HepG2 (cell line): ENCODE data around the gene UBXN1. TPM values are rescaled to one million over a fixed set of nuclear protein-coding genes. Genes with fewer than 3 reads are reported as not detected.

Experiments used
- ATF7 ChIP-seq, 2 experiments: fragments of 450-650 bp in 1 of 2; sonication (generic) in 1 of 2; formaldehyde crosslinking in 1 of 2; IDR thresholded peaks; 2 replicates each; pipeline versions ENCODE4 v1.4.0 to v1.6.1; 2016 to 2020; ENCODE audit warnings: antibody characterized with exemption in 1 of 2, mild to moderate bottlenecking in 1 of 2, missing genetic modification reagents in 1 of 2
- CCDC6 ChIP-seq: sonication (generic); formaldehyde crosslinking; IDR thresholded peaks from 2 replicates; pipeline ENCODE4 v1.8.1; 2022; ENCODE audit warnings: mild to moderate bottlenecking, missing genetic modification reagents, moderate library complexity
- CEBPG ChIP-seq: IDR thresholded peaks from 2 replicates; pipeline ENCODE4 v1.6.1; 2016
- FOXJ3 ChIP-seq: sonication (generic); formaldehyde crosslinking; IDR thresholded peaks from 2 replicates; pipeline ENCODE4 v1.4.0; 2020; ENCODE audit warnings: missing genetic modification reagents, mild to moderate bottlenecking, borderline replicate concordance
- JUN ChIP-seq: sonication (generic); formaldehyde crosslinking; IDR thresholded peaks from 2 replicates; pipeline ENCODE4 v1.4.0; 2020; ENCODE audit warnings: mild to moderate bottlenecking, missing genetic modification reagents
- KLF16 ChIP-seq, 2 experiments: sonication (generic) in 1 of 2; formaldehyde crosslinking in 1 of 2; IDR thresholded peaks; 2 replicates each; pipeline versions ENCODE4 v1.6.1 to v1.8.0; 2016 to 2023; ENCODE audit warnings: missing genetic modification reagents in 2 of 2, missing compliant biosample characterization in 1 of 2
- MEIS2 ChIP-seq: sonication (generic); formaldehyde crosslinking; IDR thresholded peaks from 2 replicates; pipeline ENCODE4 v1.9.0; 2021; ENCODE audit warnings: mild to moderate bottlenecking, missing genetic modification reagents
- MNT ChIP-seq: fragments of 450-650 bp; IDR thresholded peaks from 2 replicates; pipeline ENCODE4 v1.6.1; 2016
- NR0B2 ChIP-seq: sonication (generic); formaldehyde crosslinking; IDR thresholded peaks from 2 replicates; pipeline ENCODE4 v1.4.0; 2020; ENCODE audit warnings: mild to moderate bottlenecking, missing genetic modification reagents
- PHB2 ChIP-seq: fragments of 450-650 bp; IDR thresholded peaks from 2 replicates; pipeline ENCODE4 v1.6.1; 2018; ENCODE audit not compliant: partially characterized antibody
- POGK ChIP-seq: sonication (generic); formaldehyde crosslinking; conservative IDR thresholded peaks from 2 replicates; pipeline ENCODE4 v1.8.0; 2022; ENCODE audit warnings: mild to moderate bottlenecking, moderate library complexity, missing genetic modification reagents
- SIN3B ChIP-seq: fragments of 150-350 bp; IDR thresholded peaks from 2 replicates; pipeline ENCODE4 v1.6.1; 2014; ENCODE audit warnings: low read length
- SRF ChIP-seq: IDR thresholded peaks from 2 replicates; pipeline ENCODE4 v1.6.1; 2011; ENCODE audit warnings: mild to moderate bottlenecking, low read depth, low read length, moderate library complexity
- SSRP1 ChIP-seq: IDR thresholded peaks from 2 replicates; pipeline ENCODE4 v1.6.1; 2016; ENCODE audit warnings: control low read depth
- TARDBP ChIP-seq: sonication (generic); formaldehyde crosslinking; IDR thresholded peaks from 2 replicates; pipeline ENCODE4 v1.8.0; 2022; ENCODE audit warnings: mild to moderate bottlenecking, missing genetic modification reagents
- TFDP1 ChIP-seq: IDR thresholded peaks from 2 replicates; pipeline ENCODE4 v1.6.1; 2016; ENCODE audit warnings: missing compliant biosample characterization, missing genetic modification reagents, borderline replicate concordance
- U2AF2 ChIP-seq: fragments of 200-400 bp; formaldehyde crosslinking; IDR thresholded peaks from 2 replicates; pipeline ENCODE4 v1.6.1; 2017; ENCODE audit warnings: low read depth, mild to moderate bottlenecking, low read length
- ZFP1 ChIP-seq: IDR thresholded peaks from 2 replicates; pipeline ENCODE4 v1.6.1; 2016
- ZNF362 ChIP-seq: sonication (generic); formaldehyde crosslinking; IDR thresholded peaks from 2 replicates; pipeline ENCODE4 v1.4.0; 2020; ENCODE audit warnings: missing genetic modification reagents, mild to moderate bottlenecking, borderline replicate concordance
- ZNF44 ChIP-seq: sonication (generic); formaldehyde crosslinking; IDR thresholded peaks from 2 replicates; pipeline ENCODE4 v1.5.1; 2020; ENCODE audit warnings: mild to moderate bottlenecking, missing genetic modification reagents
- ZNF446 ChIP-seq: sonication (generic); formaldehyde crosslinking; IDR thresholded peaks from 2 replicates; pipeline ENCODE4 v1.5.0; 2020; ENCODE audit warnings: mild to moderate bottlenecking, missing genetic modification reagents
- ZNF549 ChIP-seq: sonication (generic); formaldehyde crosslinking; IDR thresholded peaks from 2 replicates; pipeline ENCODE4 v1.5.0; 2020; ENCODE audit warnings: missing genetic modification reagents
- ZNF562 ChIP-seq: sonication (generic); formaldehyde crosslinking; IDR thresholded peaks from 2 replicates; pipeline ENCODE4 v1.8.0; 2022; ENCODE audit warnings: missing genetic modification reagents, borderline replicate concordance
- ZNF761 ChIP-seq: sonication (generic); formaldehyde crosslinking; conservative IDR thresholded peaks from 2 replicates; pipeline ENCODE4 v1.4.0; 2020; ENCODE audit warnings: mild to moderate bottlenecking, missing genetic modification reagents
- ZNF777 ChIP-seq: sonication (generic); formaldehyde crosslinking; IDR thresholded peaks from 2 replicates; pipeline ENCODE4 v1.4.0; 2020; ENCODE audit warnings: missing genetic modification reagents
- polyA plus RNA-seq, 8 experiments: library from polyadenylated mRNA; depleted of rRNA in 3 of 8; stranded (reverse) in 7 of 8; unstranded in 1 of 8; fragments of >200 nt; fragmentation: Illumina TruSeq in 4 of 8; extraction: Trizol in 4 of 8; gene quantifications; 2 replicates each; pipeline versions ENCODE4 v1.2.1 to v1.2.3, GENCODE V29; 2011 to 2016; ENCODE audit warnings: low read depth in 4 of 8, missing spikeins in 1 of 8, mixed read lengths in 1 of 8; ENCODE audit not compliant: insufficient read depth in 1 of 8
- total RNA-seq, 5 experiments: library from RNA; depleted of rRNA; stranded (reverse); fragments of >200 nt; fragmentation: Illumina TruSeq; extraction: Trizol; gene quantifications; 2 replicates each; pipeline ENCODE4 v1.2.3, GENCODE V29; 2016; ENCODE audit warnings: low read depth in 1 of 5

UBXN1 gene
- total and polyA plus RNA-seq, 2 of the 13 experiments (the other 11 are each of a cell fraction or from before 2014, with no cell fraction given), result 47.5 to 52.4 TPM

GRCh38 chr11:62727165-62727871, 48.4 kb upstream of the UBXN1 start, which contains the start of gene HNRNPUL2 (continued):
- TF ChIP-seq SSRP1 (CRISPR knock-in tag), result no peak
- 0 out of 2 replicates have a peak, but pooled peaks have one; percentile 20 for TF ChIP-seq ZNF562
- no peak; the same call in 1 of the 2 replicates for TF ChIP-seq CEBPG
- TF ChIP-seq ZNF549 (CRISPR knock-in tag), result no peak
- TF ChIP-seq PHB2, result no peak
- peak; percentile 80 for TF ChIP-seq NR0B2 (CRISPR knock-in tag)
- TF ChIP-seq ZNF777, result peak; percentile 60; the same call in 1 of the 2 replicates
- peak; percentile 42 for TF ChIP-seq FOXJ3
- TF ChIP-seq ZNF362 (CRISPR knock-in tag), result no peak
- peak; percentile 68; the same call in 1 of the 2 replicates for TF ChIP-seq POGK (CRISPR knock-in tag)
- peak in 1 of 2 experiments; percentile 70; a peak in 2 of 4 replicates for TF ChIP-seq KLF16 (CRISPR knock-in tag; IDR thresholded peaks at IDR 0.05)
- TF ChIP-seq CCDC6 (CRISPR knock-in tag), result peak; percentile 97
- TF ChIP-seq ATF7 (IDR thresholded peaks at IDR 0.05), result no peak
- TF ChIP-seq ATF7 (CRISPR knock-in tag; IDR thresholded peaks at IDR 0.05), result no peak
- TF ChIP-seq ZNF761, result peak; percentile 95
- no peak; the same call in 1 of the 2 replicates for TF ChIP-seq ZNF44
- no peak; the same call in 1 of the 2 replicates for TF ChIP-seq SIN3B
- peak; percentile 89 for TF ChIP-seq MEIS2
- TF ChIP-seq TFDP1 (CRISPR knock-in tag), result peak; percentile 98
- peak; percentile 67; the same call in 1 of the 2 replicates for TF ChIP-seq JUN (CRISPR knock-in tag)
- TF ChIP-seq TARDBP, result no peak; the same call in none of the 2 replicates
- TF ChIP-seq ZFP1, result no peak
- TF ChIP-seq SRF, result no peak
- TF ChIP-seq ZNF446 (CRISPR knock-in tag), result peak; percentile 88; the same call in 1 of the 2 replicates
- no peak for TF ChIP-seq U2AF2
- peak; percentile 37 for TF ChIP-seq MNT
